Ovary (tissue), 3 donors: ENCODE results near the gene CLDN2.

Experiments
- POLR2A ChIP-seq: fragments of 450-650 bp; IDR thresholded peaks from one replicate; pipeline ENCODE4 v1.6.1; 2017; ENCODE audit warnings: antibody characterized with exemption, mild to moderate bottlenecking, moderate library complexity
- TF ChIP-seq, protein P1 (sequence below), 3 donors: fragments of 450-650 bp in 2 of 3; fragments of 200-600 bp in 1 of 3; IDR thresholded peaks; one replicate each; pipeline versions ENCODE4 v1.5.1 to v1.8.0; 2016 to 2022; ENCODE audit warnings: antibody characterized with exemption in 3 of 3, mild to moderate bottlenecking in 1 of 3
- donor health status: DM: no; HTN: no; CAD: no.

DNA sequence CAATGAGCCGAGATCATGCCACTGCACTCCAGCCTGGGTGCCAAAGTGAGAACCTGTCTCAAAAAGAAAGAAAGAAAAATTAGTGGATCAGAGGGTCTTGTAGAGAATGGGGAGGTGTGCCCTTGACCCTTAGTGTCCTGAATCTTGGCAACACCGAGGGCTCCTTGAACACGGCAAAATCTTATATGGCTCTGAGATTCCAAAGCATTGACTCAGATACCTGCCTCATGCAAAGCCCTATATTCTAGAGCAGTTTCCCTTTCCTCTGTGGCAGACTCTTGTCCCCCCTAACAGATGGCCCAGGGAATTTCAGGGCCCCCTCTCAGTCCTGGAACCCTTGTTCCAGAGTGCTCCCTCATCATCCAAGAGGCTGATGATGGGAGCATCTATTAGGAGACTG is 6.8 kb downstream of the CLDN2 start:
- TF ChIP-seq, protein P1, sequence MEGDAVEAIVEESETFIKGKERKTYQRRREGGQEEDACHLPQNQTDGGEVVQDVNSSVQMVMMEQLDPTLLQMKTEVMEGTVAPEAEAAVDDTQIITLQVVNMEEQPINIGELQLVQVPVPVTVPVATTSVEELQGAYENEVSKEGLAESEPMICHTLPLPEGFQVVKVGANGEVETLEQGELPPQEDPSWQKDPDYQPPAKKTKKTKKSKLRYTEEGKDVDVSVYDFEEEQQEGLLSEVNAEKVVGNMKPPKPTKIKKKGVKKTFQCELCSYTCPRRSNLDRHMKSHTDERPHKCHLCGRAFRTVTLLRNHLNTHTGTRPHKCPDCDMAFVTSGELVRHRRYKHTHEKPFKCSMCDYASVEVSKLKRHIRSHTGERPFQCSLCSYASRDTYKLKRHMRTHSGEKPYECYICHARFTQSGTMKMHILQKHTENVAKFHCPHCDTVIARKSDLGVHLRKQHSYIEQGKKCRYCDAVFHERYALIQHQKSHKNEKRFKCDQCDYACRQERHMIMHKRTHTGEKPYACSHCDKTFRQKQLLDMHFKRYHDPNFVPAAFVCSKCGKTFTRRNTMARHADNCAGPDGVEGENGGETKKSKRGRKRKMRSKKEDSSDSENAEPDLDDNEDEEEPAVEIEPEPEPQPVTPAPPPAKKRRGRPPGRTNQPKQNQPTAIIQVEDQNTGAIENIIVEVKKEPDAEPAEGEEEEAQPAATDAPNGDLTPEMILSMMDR (IDR thresholded peaks at IDR 0.05): no peak
- TF ChIP-seq POLR2A: no peak
